B cell (primary cell): ENCODE measurements around the gene SPOCK1. TPM values are rescaled to one million over a fixed set of nuclear protein-coding genes. Genes with fewer than 3 reads are reported as not detected.

Source experiments
- ATAC-seq: fragments of 200-7000 bp; cut with Tn5 transposase; one replicate; pipeline ENCODE4 v1.10.0; 2021; ENCODE audit warnings: low read depth, mild to moderate bottlenecking, moderate number of reproducible peaks, moderate library complexity
- CTCF ChIA-PET: fragments of 350-600 bp; sonication (Branson Sonifier 250); formaldehyde crosslinking; loops from one replicate; lab custom pipeline; 2021; ENCODE audit warnings: antibody characterized with exemption, inconsistent platforms; lab: Charles Lee
- POLR2A ChIA-PET: fragments of 350-600 bp; sonication (Branson Sonifier 250); formaldehyde crosslinking; loops from one replicate; lab custom pipeline; 2021; ENCODE audit warnings: antibody characterized with exemption; lab: Charles Lee
- DNase-seq: peaks from one replicate; pipeline ENCODE4 v3.0.0; 2013
- H2AFZ ChIP-seq: 2 replicates; pipeline ENCODE4 v1.6.1; 2012; ENCODE audit warnings: mild to moderate bottlenecking, low read depth, low read length; ENCODE audit not compliant: insufficient read depth, poor library complexity, severe bottlenecking
- H3K27ac ChIP-seq, 2 donors: 1 replicate in 1 of 2; 2 replicates in 1 of 2; pipeline ENCODE4 v1.5.1; 2012 to 2013; ENCODE audit warnings: low read length in 2 of 2, mild to moderate bottlenecking in 2 of 2, moderate library complexity in 1 of 2
- H3K27me3 ChIP-seq, 4 experiments: fragments of 200-600 bp in 1 of 4; sonication (generic) in 1 of 4; replicated peaks in 1 of 4; 1 replicate in 2 of 4; 2 replicates in 2 of 4; pipeline versions ENCODE4 v1.6.1 to v1.7.0; 2013 to 2016; ENCODE audit warnings: low read length in 3 of 4, mild to moderate bottlenecking in 2 of 4, mixed read lengths in 1 of 4, moderate library complexity in 1 of 4; ENCODE audit not compliant: insufficient read depth in 4 of 4, control insufficient read depth in 3 of 4; ENCODE audit errors: control extremely low read depth in 1 of 4
- H3K36me3 ChIP-seq, 2 experiments: replicated peaks in 1 of 2; 1 replicate in 1 of 2; 2 replicates in 1 of 2; pipeline versions ENCODE4 v1.6.1 to v1.7.1; 2013; ENCODE audit warnings: low read length in 1 of 2; ENCODE audit not compliant: insufficient read depth in 2 of 2, control insufficient read depth in 1 of 2; ENCODE audit errors: control extremely low read depth in 1 of 2, extremely low read depth in 1 of 2
- H3K4me1 ChIP-seq, 2 donors: fragments of 200-600 bp in 1 of 2; sonication (generic) in 1 of 2; 1 replicate in 1 of 2; 2 replicates in 1 of 2; pipeline versions ENCODE4 v1.5.1 to v1.6.1; 2013 to 2017; ENCODE audit warnings: low read length in 2 of 2; ENCODE audit not compliant: control insufficient read depth in 2 of 2, insufficient read depth in 2 of 2
- H3K4me2 ChIP-seq: replicated peaks from 2 replicates; pipeline ENCODE3; 2012; ENCODE audit warnings: mild to moderate bottlenecking, low read depth, low read length; ENCODE audit not compliant: poor library complexity, severe bottlenecking
- H3K4me3 ChIP-seq, 5 experiments: fragments of 200-600 bp in 1 of 5; sonication (generic) in 1 of 5; 1 replicate in 3 of 5; 2 replicates in 2 of 5; pipeline versions ENCODE4 v1.5.1 to v1.7.0; 2011 to 2016; ENCODE audit warnings: low read length in 4 of 5, mild to moderate bottlenecking in 4 of 5, low read depth in 2 of 5, control low read depth in 1 of 5, moderate library complexity in 1 of 5; ENCODE audit not compliant: insufficient read depth in 1 of 5; ENCODE audit errors: control extremely low read depth in 1 of 5, extremely low read depth in 1 of 5
- H3K79me2 ChIP-seq: fragments of 200-600 bp; sonication (generic); one replicate; pipeline ENCODE4 v1.6.0; 2016; ENCODE audit warnings: low read length; ENCODE audit not compliant: control insufficient read depth, insufficient read depth
- H3K9ac ChIP-seq: fragments of 200-600 bp; sonication (generic); 2 replicates; pipeline ENCODE4 v1.6.1; 2017; ENCODE audit warnings: mild to moderate bottlenecking, low read length, moderate library complexity
- H3K9me3 ChIP-seq, 3 donors: one replicate each; pipeline versions ENCODE4 v1.6.1 to v1.7.1; 2013; ENCODE audit warnings: low read length in 2 of 3; ENCODE audit not compliant: control insufficient read depth in 2 of 3, insufficient read depth in 1 of 3; ENCODE audit errors: control extremely low read depth in 1 of 3
- H4K20me1 ChIP-seq: 2 replicates; pipeline ENCODE4 v1.6.0; 2012; ENCODE audit warnings: mild to moderate bottlenecking, low read length; ENCODE audit not compliant: insufficient read depth, control insufficient read depth, poor library complexity, severe bottlenecking
- H3K27ac Mint-ChIP-seq: one replicate; pipeline ENCODE4 v1.8.0; 2021; ENCODE audit warnings: mixed read lengths
- H3K27me3 Mint-ChIP-seq: one replicate; pipeline ENCODE4 v1.8.0; 2021; ENCODE audit warnings: mixed read lengths
- H3K4me1 Mint-ChIP-seq: one replicate; pipeline ENCODE4 v1.8.0; 2021; ENCODE audit warnings: mixed read lengths
- H3K4me3 Mint-ChIP-seq: one replicate; pipeline ENCODE4 v1.8.0; 2021; ENCODE audit warnings: mixed read lengths
- H3K9me3 Mint-ChIP-seq: one replicate; pipeline ENCODE4 v1.8.0; 2022; ENCODE audit warnings: mixed read lengths; ENCODE audit not compliant: insufficient read depth
- CTCF ChIP-seq: fragments of 200-600 bp; IDR thresholded peaks from one replicate; pipeline ENCODE4 v1.8.0; 2022; ENCODE audit warnings: antibody characterized with exemption, mild to moderate bottlenecking
- EZH2 ChIP-seq: IDR thresholded peaks from 2 replicates; pipeline ENCODE4 v1.6.1; 2012; ENCODE audit warnings: borderline replicate concordance, low read depth, mild to moderate bottlenecking, moderate library complexity, low read length; ENCODE audit not compliant: insufficient read depth, poor library complexity, severe bottlenecking
- WGBS: methylation state at CpG from one replicate; pipeline ENCODE4 v1.1.5; 2013; ENCODE audit warnings: missing lambda C conversion rate; ENCODE audit not compliant: insufficient coverage; 5-methylcytosine and 5-hydroxymethylcytosine counted together
- intact Hi-C: fragments of 100-400 bp; cut with micrococcal nuclease; formaldehyde crosslinking; loops from one replicate; pipeline ENCODE4 v1.10.0; 2022
- polyA plus RNA-seq: library from polyadenylated mRNA; depleted of rRNA; stranded (reverse); fragments of >200 nt; gene quantifications from 2 replicates; pipeline ENCODE4 v1.2.3, GENCODE V29; 2012
- total RNA-seq, 2 donors: library from RNA; stranded (reverse); fragments of 120-200 nt in 1 of 2; gene quantifications; 1 replicate in 1 of 2; 2 replicates in 1 of 2; pipeline versions ENCODE4 v1.2.3 to v1.2.4, GENCODE V29; 2013 to 2022

SPOCK1 gene
- total and polyA plus RNA-seq, 2 donors (not counting 1 experiment from before 2014, with no cell fraction given): not detected

- H3K9ac ChIP-seq: no peak overlapping the region
- intact Hi-C loops: no loop called here
- no peaks in the 10 kb centered on the region for H3K79me2 ChIP-seq
- no peak for TF ChIP-seq EZH2
- no peak for TF ChIP-seq CTCF
- H3K4me1 ChIP-seq: no peaks in the 10 kb centered on the region
- ATAC-seq (no peak), DNase-seq (no peak)
- H3K4me2 ChIP-seq: no peak overlapping the region
- H3K9me3 ChIP-seq: peaks cover 0 to 7% (median 0%) of the 10 kb centered on the region in 3 donors
- no peak overlapping the region for H2AFZ ChIP-seq
- no peaks in the 10 kb centered on the region for H4K20me1 ChIP-seq
- H3K4me3 Mint-ChIP-seq: no peak overlapping the region
- ChIA-PET POLR2A (no interaction called here), CTCF (no interaction called here)
- H3K27ac ChIP-seq: no peak overlapping the region
- no peak overlapping the region for H3K4me3 ChIP-seq
- no peak overlapping the region for H3K27ac Mint-ChIP-seq
- no peaks in the 10 kb centered on the region for H3K27me3 Mint-ChIP-seq
- H3K36me3 ChIP-seq: no peaks in the 10 kb centered on the region
- no peaks in the 10 kb centered on the region for H3K27me3 ChIP-seq
- WGBS: 38% methylated on average over 2 of the region's 2 CpGs
- no peaks in the 10 kb centered on the region for H3K9me3 Mint-ChIP-seq
- H3K4me1 Mint-ChIP-seq: no peaks in the 10 kb centered on the region
Observed at GRCh38 chr5:137090721-137091120, 408.4 kb downstream of the SPOCK1 start.

- intact Hi-C loops: no loop called here
- CTCF ChIA-PET: no interaction called here
- ATAC-seq (no peak), DNase-seq (no peak)
- H3K9me3 ChIP-seq: peaks cover 0 to 7% (median 0%) of the 10 kb centered on the region in 3 donors
- no peaks in the 10 kb centered on the region for H3K4me1 ChIP-seq
- POLR2A ChIA-PET: no interaction called here
- no peaks in the 10 kb centered on the region for H3K79me2 ChIP-seq
- Mint-ChIP-seq H3K9me3 (no peaks in the 10 kb centered on the region), H3K4me3 (no peak overlapping the region), H3K27ac (no peak overlapping the region), H3K4me1 (no peaks in the 10 kb centered on the region), H3K27me3 (no peaks in the 10 kb centered on the region)
- H4K20me1 ChIP-seq: no peaks in the 10 kb centered on the region
- H3K27ac ChIP-seq: no peak overlapping the region
- H2AFZ ChIP-seq: no peak overlapping the region
- no peak overlapping the region for H3K4me2 ChIP-seq
- WGBS: 100% methylated on average over 1 of the region's 1 CpG
- TF ChIP-seq EZH2 (no peak), CTCF (no peak)
- no peak overlapping the region for H3K9ac ChIP-seq
- no peaks in the 10 kb centered on the region for H3K36me3 ChIP-seq
- no peaks in the 10 kb centered on the region for H3K27me3 ChIP-seq
- no peak overlapping the region for H3K4me3 ChIP-seq
Observed at GRCh38 chr5:137090151-137090550, 409.0 kb downstream of the SPOCK1 start.
